WERI-Rb-1 (cell line): Measurements from ENCODE around the gene ACAD11.

Experiments used
- DNase-seq: peaks from one replicate; pipeline ENCODE4 v3.0.0-alpha.2; 2020
- H3K27ac ChIP-seq: fragments of 250-450 bp; sonication (Bioruptor Pico); 2 replicates; pipeline ENCODE4 v1.5.1; 2020; ENCODE audit warnings: mild to moderate bottlenecking, moderate library complexity
- H3K27me3 ChIP-seq: fragments of 250-450 bp; sonication (Bioruptor Pico); 2 replicates; pipeline ENCODE4 v1.5.1; 2021; ENCODE audit warnings: mild to moderate bottlenecking, low read depth, moderate library complexity; ENCODE audit not compliant: insufficient read depth, severe bottlenecking
- H3K36me3 ChIP-seq: fragments of 250-450 bp; sonication (Bioruptor Pico); 2 replicates; pipeline ENCODE4 v1.5.1; 2020; ENCODE audit warnings: mild to moderate bottlenecking, moderate library complexity
- H3K4me3 ChIP-seq: 2 replicates; pipeline ENCODE4 v1.5.1; 2011; ENCODE audit warnings: low read depth, mild to moderate bottlenecking, control low read depth, low read length
- H3K9me3 ChIP-seq: fragments of 250-450 bp; sonication (Bioruptor Pico); 2 replicates; pipeline ENCODE4 v1.5.1; 2021; ENCODE audit warnings: mild to moderate bottlenecking, moderate library complexity; ENCODE audit not compliant: severe bottlenecking
- CTCF ChIP-seq: IDR thresholded peaks from 2 replicates; pipeline ENCODE4 v1.5.1; 2011; ENCODE audit warnings: low read depth, mild to moderate bottlenecking, control low read depth, inconsistent platforms, low read length

Gene ACAD11

GRCh38 chr3:132682201-132682600 is 22.6 kb upstream of the ACAD11 start:
- no peak overlapping the region for H3K27ac ChIP-seq
- H3K4me3 ChIP-seq, result no peak overlapping the region
- peaks cover 16% of the 10 kb centered on the region for H3K36me3 ChIP-seq
- no peaks in the 10 kb centered on the region for H3K9me3 ChIP-seq
- no peak for TF ChIP-seq CTCF
- no peak for DNase-seq
- H3K27me3 ChIP-seq, result no peaks in the 10 kb centered on the region

DNA sequence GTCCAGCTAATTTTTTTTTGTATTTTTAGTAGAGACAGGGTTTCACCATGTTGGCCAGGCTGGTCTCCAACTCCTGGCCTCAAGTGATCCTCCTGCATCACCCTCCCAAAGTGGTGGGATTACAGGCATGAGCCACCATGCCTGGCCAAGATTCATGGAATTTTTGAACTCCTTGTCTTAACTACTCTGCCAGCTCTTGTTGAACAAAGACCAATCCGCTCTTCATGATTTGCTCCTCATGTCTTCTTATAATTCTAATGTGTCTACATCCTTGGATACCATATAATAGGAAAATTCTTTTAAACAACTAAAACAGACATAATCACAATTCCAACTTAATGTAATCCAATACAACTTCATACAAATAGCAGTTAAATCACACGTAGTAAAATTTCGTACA is 21.8 kb upstream of the ACAD11 start:
- no peak overlapping the region for H3K4me3 ChIP-seq
- DNase-seq, result no peak
- H3K27ac ChIP-seq, result no peak overlapping the region
- H3K27me3 ChIP-seq, result no peaks in the 10 kb centered on the region
- peaks cover 16% of the 10 kb centered on the region for H3K36me3 ChIP-seq
- no peak for TF ChIP-seq CTCF
- no peaks in the 10 kb centered on the region for H3K9me3 ChIP-seq

GRCh38 chr3:132679911-132680310 is 20.3 kb upstream of the ACAD11 start:
- H3K27ac ChIP-seq, result no peak overlapping the region
- H3K9me3 ChIP-seq, result no peaks in the 10 kb centered on the region
- TF ChIP-seq CTCF, result no peak
- H3K27me3 ChIP-seq, result no peaks in the 10 kb centered on the region
- peaks cover 23% of the 10 kb centered on the region for H3K36me3 ChIP-seq
- no peak for DNase-seq
- H3K4me3 ChIP-seq, result no peak overlapping the region

GRCh38 chr3:132675408-132675807 is 15.8 kb upstream of the ACAD11 start:
- H3K27ac ChIP-seq, result no peak overlapping the region
- TF ChIP-seq CTCF, result no peak
- no peaks in the 10 kb centered on the region for H3K27me3 ChIP-seq
- no peaks in the 10 kb centered on the region for H3K9me3 ChIP-seq
- H3K36me3 ChIP-seq, result peaks cover 34% of the 10 kb centered on the region
- no peak overlapping the region for H3K4me3 ChIP-seq
- DNase-seq, result no peak

- no peak for TF ChIP-seq CTCF
- Histone ChIP-seq H3K36me3 (peaks cover 21% of the 10 kb centered on the region), H3K27ac (no peak overlapping the region), H3K4me3 (no peak overlapping the region), H3K27me3 (no peaks in the 10 kb centered on the region), H3K9me3 (no peaks in the 10 kb centered on the region)
- DNase-seq, result no peak
These were observed 9.7 kb upstream of the ACAD11 start for GRCh38 chr3:132669256-132669777.

- no peak overlapping the region for H3K27ac ChIP-seq
- no peaks in the 10 kb centered on the region for H3K27me3 ChIP-seq
- no peak for DNase-seq
- H3K9me3 ChIP-seq, result no peaks in the 10 kb centered on the region
- no peak for TF ChIP-seq CTCF
- H3K36me3 ChIP-seq, result peaks cover 19% of the 10 kb centered on the region
- H3K4me3 ChIP-seq, result no peak overlapping the region
These were observed 5.7 kb upstream of the ACAD11 start for GRCh38 chr3:132665230-132665745.
